ENCODE measurements around the gene RPUSD2. TPM values are rescaled to one million over a fixed set of nuclear protein-coding genes. Genes with fewer than 3 reads are reported as not detected.

RPUSD2 gene, protein sequence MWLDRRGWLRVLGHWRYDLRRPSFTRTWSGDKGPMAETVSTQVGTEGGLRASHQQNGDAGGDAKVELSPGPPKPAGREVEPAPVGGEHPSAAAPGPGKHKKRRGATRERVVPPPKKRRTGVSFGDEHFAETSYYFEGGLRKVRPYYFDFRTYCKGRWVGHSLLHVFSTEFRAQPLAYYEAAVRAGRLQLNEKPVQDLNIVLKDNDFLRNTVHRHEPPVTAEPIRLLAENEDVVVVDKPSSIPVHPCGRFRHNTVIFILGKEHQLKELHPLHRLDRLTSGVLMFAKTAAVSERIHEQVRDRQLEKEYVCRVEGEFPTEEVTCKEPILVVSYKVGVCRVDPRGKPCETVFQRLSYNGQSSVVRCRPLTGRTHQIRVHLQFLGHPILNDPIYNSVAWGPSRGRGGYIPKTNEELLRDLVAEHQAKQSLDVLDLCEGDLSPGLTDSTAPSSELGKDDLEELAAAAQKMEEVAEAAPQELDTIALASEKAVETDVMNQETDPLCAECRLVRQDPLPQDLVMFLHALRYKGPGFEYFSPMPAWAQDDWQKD
- total RNA-seq (10 to 100 TPM; 25.1 to 30.3 TPM), polyA plus RNA-seq (20.8 TPM)

GRCh38 chr15:40569129-40569953 is at the start of gene RPUSD2:
Gene RPUSD2, plus strand, starts transcription at chr15:40569299. Its CDS starts 39 bp downstream, at chr15:40569338.
- Histone ChIP-seq H3K4me1 (ENCODE audit: insufficient read depth, low read length) (peaks cover 24% of the 10 kb centered on the region), H3K27me3 (ENCODE audit: insufficient read depth, low read length, poor library complexity, severe bottlenecking) (no peaks in the 10 kb centered on the region), H3K4me3 (ENCODE audit: low read length) (peak within 1 kb of the TSS; percentile 97), H3K36me3 (ENCODE audit: insufficient read depth, low read length) (peaks cover 17% of the 10 kb centered on the region), H3K27ac (ENCODE audit: low read depth, low read length) (peak within 1 kb of the TSS; percentile 99), H3K9me3 (ENCODE audit: low read length) (no peaks in the 10 kb centered on the region)
- peak within 1 kb of the TSS; percentile 98 to 100 (median 99) for H3K27ac Mint-ChIP-seq
- peak; percentile 87 to 94 (median 88) for DNase-seq
- peaks cover 0 to 43% (median 5%) of the 10 kb centered on the region in 3 donors for H3K36me3 Mint-ChIP-seq
- H3K4me1 Mint-ChIP-seq, result peaks cover 35 to 66% (median 36%) of the 10 kb centered on the region in 3 donors
- peaks cover 0 to 5% of the 10 kb centered on the region in 2 donors for H3K27me3 Mint-ChIP-seq
- no peaks in the 10 kb centered on the region for H3K9me3 Mint-ChIP-seq
- CTCF ChIA-PET, result interaction anchor here (0.8 to 2.0 kb wide), 4 partner anchors 10 to 325 kb away, joined by 3 to 10 read pairs (median 4); partner anchors contain the start of gene VPS18
- POLR2A ChIA-PET, result interaction anchor here (1.2 to 1.6 kb wide), 4 partner anchors 21 to 325 kb away, joined by 3 to 15 read pairs (median 8); partner anchors contain the start of genes DNAJC17, RAD51 and VPS18
- peak within 1 kb of the TSS; percentile 94 to 98 (median 98) for H3K4me3 Mint-ChIP-seq

DNA sequence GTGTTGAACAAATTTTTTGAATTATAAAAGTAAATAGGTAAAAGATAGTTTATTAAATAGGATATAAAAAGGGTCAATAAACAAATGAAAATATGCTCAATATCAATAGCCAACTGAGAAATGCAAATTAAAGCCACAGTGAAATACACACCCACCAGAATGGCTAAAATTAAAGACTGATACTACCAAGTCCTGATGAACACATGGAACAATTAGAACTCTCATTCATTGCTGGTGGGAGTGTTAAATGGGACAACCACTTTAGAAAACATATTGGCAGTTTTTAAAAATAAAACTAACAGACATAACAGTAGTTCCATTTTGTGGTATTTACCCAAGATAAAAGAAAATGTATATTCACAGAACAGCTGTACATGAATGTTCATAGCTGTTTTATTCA is 45.5 kb upstream of the RPUSD2 start:
- ChIA-PET CTCF (no interaction called here), POLR2A (no interaction called here)
- H3K27me3 ChIP-seq (ENCODE audit: insufficient read depth, low read length, poor library complexity, severe bottlenecking), result no peaks in the 10 kb centered on the region
- no peaks in the 10 kb centered on the region for H3K9me3 ChIP-seq (ENCODE audit: low read length)
- H3K27ac ChIP-seq (ENCODE audit: low read depth, low read length), result no peak overlapping the region
- Mint-ChIP-seq H3K36me3 (peaks cover 0 to 6% (median 2%) of the 10 kb centered on the region in 3 donors), H3K9me3 (no peaks in the 10 kb centered on the region), H3K27ac (no peak overlapping the region), H3K27me3 (no peaks in the 10 kb centered on the region), H3K4me3 (no peak overlapping the region), H3K4me1 (peaks cover 0 to 6% (median 4%) of the 10 kb centered on the region in 3 donors)
- H3K36me3 ChIP-seq (ENCODE audit: insufficient read depth, low read length), result no peaks in the 10 kb centered on the region
- DNase-seq, result no peak
- H3K4me1 ChIP-seq (ENCODE audit: insufficient read depth, low read length), result no peaks in the 10 kb centered on the region
- no peak overlapping the region for H3K4me3 ChIP-seq (ENCODE audit: low read length)

DNA sequence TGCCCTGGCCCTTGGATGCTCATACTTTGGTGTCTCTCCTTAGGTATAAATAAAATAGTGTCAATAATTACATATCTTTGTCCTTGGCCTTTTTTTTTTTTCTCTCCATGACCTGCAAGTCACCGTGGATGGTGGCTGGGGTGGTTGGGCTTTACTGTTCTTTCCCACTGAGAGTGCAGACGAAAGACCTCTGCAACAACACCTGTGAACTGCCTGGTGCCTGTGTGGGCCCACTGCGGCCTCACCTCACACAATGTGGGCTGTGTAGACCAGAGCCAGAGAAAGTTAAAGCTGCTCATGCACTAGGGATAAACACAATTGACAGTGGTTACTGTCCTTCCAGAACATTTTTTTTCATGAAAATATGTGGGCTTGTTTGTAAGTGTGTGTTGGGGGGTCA is 43.2 kb upstream of the RPUSD2 start:
- ChIA-PET POLR2A (no interaction called here), CTCF (no interaction called here)
- H3K4me1 Mint-ChIP-seq, result no peaks in the 10 kb centered on the region
- H3K4me3 ChIP-seq (ENCODE audit: low read length), result no peak overlapping the region
- no peaks in the 10 kb centered on the region for H3K9me3 ChIP-seq (ENCODE audit: low read length)
- DNase-seq, result no peak
- peaks cover 0 to 6% (median 2%) of the 10 kb centered on the region in 3 donors for H3K36me3 Mint-ChIP-seq
- no peaks in the 10 kb centered on the region for H3K9me3 Mint-ChIP-seq
- H3K4me1 ChIP-seq (ENCODE audit: insufficient read depth, low read length), result no peaks in the 10 kb centered on the region
- H3K27me3 ChIP-seq (ENCODE audit: insufficient read depth, low read length, poor library complexity, severe bottlenecking), result no peaks in the 10 kb centered on the region
- no peaks in the 10 kb centered on the region for H3K36me3 ChIP-seq (ENCODE audit: insufficient read depth, low read length)
- H3K4me3 Mint-ChIP-seq, result no peak overlapping the region
- H3K27me3 Mint-ChIP-seq, result no peaks in the 10 kb centered on the region
- H3K27ac ChIP-seq (ENCODE audit: low read depth, low read length), result no peak overlapping the region
- H3K27ac Mint-ChIP-seq, result peak overlapping the region in 1 of 8 donors; percentile 87

GRCh38 chr15:40528801-40529200 is 40.3 kb upstream of the RPUSD2 start:
- ChIA-PET POLR2A (no interaction called here), CTCF (no interaction called here)
- Mint-ChIP-seq H3K36me3 (peaks cover 0 to 8% (median 4%) of the 10 kb centered on the region in 3 donors), H3K4me1 (no peaks in the 10 kb centered on the region), H3K27ac (no peak overlapping the region), H3K4me3 (no peak overlapping the region), H3K27me3 (no peaks in the 10 kb centered on the region), H3K9me3 (no peaks in the 10 kb centered on the region)
- no peaks in the 10 kb centered on the region for H3K9me3 ChIP-seq (ENCODE audit: low read length)
- no peaks in the 10 kb centered on the region for H3K27me3 ChIP-seq (ENCODE audit: insufficient read depth, low read length, poor library complexity, severe bottlenecking)
- H3K27ac ChIP-seq (ENCODE audit: low read depth, low read length), result no peak overlapping the region
- H3K36me3 ChIP-seq (ENCODE audit: insufficient read depth, low read length), result no peaks in the 10 kb centered on the region
- DNase-seq, result no peak
- no peak overlapping the region for H3K4me3 ChIP-seq (ENCODE audit: low read length)
- no peaks in the 10 kb centered on the region for H3K4me1 ChIP-seq (ENCODE audit: insufficient read depth, low read length)

DNA sequence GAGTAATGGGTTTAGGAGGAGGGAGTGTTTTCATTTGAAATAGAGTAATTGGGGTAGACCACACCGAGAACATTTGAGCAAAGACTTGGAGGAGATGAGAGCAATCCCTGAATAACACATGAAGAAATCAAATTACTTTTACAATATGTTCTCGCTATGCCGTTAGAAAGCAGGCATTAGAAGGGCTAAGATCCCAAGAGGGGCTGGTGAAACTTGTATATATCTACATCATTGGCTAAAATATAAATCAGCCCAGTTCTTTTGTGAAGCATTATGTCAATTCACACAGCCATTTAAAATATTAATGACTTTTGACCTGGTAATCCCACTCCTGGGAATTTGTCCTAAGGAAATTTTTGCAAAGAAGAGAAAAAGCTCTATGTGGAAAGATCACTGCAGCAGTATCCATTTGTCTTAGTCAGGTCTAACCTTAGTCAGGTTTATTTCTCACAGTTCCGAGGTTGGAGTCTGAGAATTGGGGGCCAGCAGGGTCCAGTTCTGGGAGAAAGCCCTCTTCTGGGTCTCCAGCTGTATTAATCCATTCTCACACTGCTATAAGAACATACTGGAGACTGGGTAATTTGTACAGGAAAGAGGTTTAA is 35.2 kb upstream of the RPUSD2 start:
- no peaks in the 10 kb centered on the region for H3K9me3 Mint-ChIP-seq
- no peak overlapping the region for H3K4me3 Mint-ChIP-seq
- H3K27ac Mint-ChIP-seq, result peak overlapping the region in 1 of 8 donors; percentile 90
- CTCF ChIA-PET, result no interaction called here
- H3K27me3 ChIP-seq (ENCODE audit: insufficient read depth, low read length, poor library complexity, severe bottlenecking), result no peaks in the 10 kb centered on the region
- DNase-seq, result no peak
- H3K9me3 ChIP-seq (ENCODE audit: low read length), result no peaks in the 10 kb centered on the region
- H3K36me3 ChIP-seq (ENCODE audit: insufficient read depth, low read length), result no peaks in the 10 kb centered on the region
- H3K4me3 ChIP-seq (ENCODE audit: low read length), result no peak overlapping the region
- POLR2A ChIA-PET, result no interaction called here
- no peaks in the 10 kb centered on the region for H3K4me1 ChIP-seq (ENCODE audit: insufficient read depth, low read length)
- H3K36me3 Mint-ChIP-seq, result peaks cover 0 to 20% (median 7%) of the 10 kb centered on the region in 3 donors
- H3K27me3 Mint-ChIP-seq, result no peaks in the 10 kb centered on the region
- no peak overlapping the region for H3K27ac ChIP-seq (ENCODE audit: low read depth, low read length)
- H3K4me1 Mint-ChIP-seq, result no peaks in the 10 kb centered on the region

DNA sequence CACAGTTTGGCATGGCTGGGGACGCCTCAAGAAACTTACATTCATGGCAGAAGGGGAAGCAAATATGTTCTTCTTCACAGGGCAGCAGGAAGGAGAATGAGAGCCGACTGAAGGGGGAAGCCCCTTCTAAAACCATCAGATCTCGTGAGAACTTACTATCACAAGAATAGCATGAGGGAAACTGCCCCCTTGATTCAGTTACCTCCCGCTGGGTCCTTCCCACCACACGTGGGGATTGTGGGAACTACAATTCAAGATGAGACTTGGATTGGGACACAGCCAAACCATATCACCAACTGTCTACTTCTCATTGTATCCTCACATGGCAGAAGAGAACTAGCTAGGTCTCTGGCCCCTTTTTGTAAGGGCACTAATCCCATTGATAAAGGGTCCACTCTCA is 34.7 kb upstream of the RPUSD2 start:
- Mint-ChIP-seq H3K4me3 (no peak overlapping the region), H3K9me3 (no peaks in the 10 kb centered on the region), H3K27me3 (no peaks in the 10 kb centered on the region), H3K4me1 (no peaks in the 10 kb centered on the region), H3K36me3 (peaks cover 0 to 25% (median 7%) of the 10 kb centered on the region in 3 donors), H3K27ac (peak overlapping the region in 1 of 8 donors; percentile 90)
- no peak for DNase-seq
- POLR2A ChIA-PET, result no interaction called here
- Histone ChIP-seq H3K36me3 (ENCODE audit: insufficient read depth, low read length) (no peaks in the 10 kb centered on the region), H3K27ac (ENCODE audit: low read depth, low read length) (no peak overlapping the region), H3K4me3 (ENCODE audit: low read length) (no peak overlapping the region), H3K4me1 (ENCODE audit: insufficient read depth, low read length) (no peaks in the 10 kb centered on the region), H3K9me3 (ENCODE audit: low read length) (no peaks in the 10 kb centered on the region), H3K27me3 (ENCODE audit: insufficient read depth, low read length, poor library complexity, severe bottlenecking) (no peaks in the 10 kb centered on the region)
- CTCF ChIA-PET, result no interaction called here

GRCh38 chr15:40536501-40536900 is 32.6 kb upstream of the RPUSD2 start:
- POLR2A ChIA-PET, result no interaction called here
- H3K4me3 Mint-ChIP-seq, result no peak overlapping the region

More at GRCh38 chr15:40536501-40536900, 32.6 kb upstream of the RPUSD2 start:
- peak overlapping the region in 1 of 8 donors; percentile 63 for H3K27ac Mint-ChIP-seq
- H3K27me3 ChIP-seq (ENCODE audit: insufficient read depth, low read length, poor library complexity, severe bottlenecking), result no peaks in the 10 kb centered on the region
- no peaks in the 10 kb centered on the region for H3K36me3 ChIP-seq (ENCODE audit: insufficient read depth, low read length)
- CTCF ChIA-PET, result interaction anchor here (1.0 kb wide), 1 partner anchor 17 kb away, joined by 3 read pairs; no protein-coding TSS in a partner anchor
- peaks cover 0 to 32% (median 11%) of the 10 kb centered on the region in 3 donors for H3K36me3 Mint-ChIP-seq
- no peaks in the 10 kb centered on the region for H3K9me3 Mint-ChIP-seq
- H3K4me1 ChIP-seq (ENCODE audit: insufficient read depth, low read length), result no peaks in the 10 kb centered on the region
- no peaks in the 10 kb centered on the region for H3K9me3 ChIP-seq (ENCODE audit: low read length)
- H3K4me3 ChIP-seq (ENCODE audit: low read length), result no peak overlapping the region
- no peak for DNase-seq
- H3K4me1 Mint-ChIP-seq, result no peaks in the 10 kb centered on the region
- H3K27me3 Mint-ChIP-seq, result no peaks in the 10 kb centered on the region
- H3K27ac ChIP-seq (ENCODE audit: low read depth, low read length), result no peak overlapping the region

All from CD8-positive, alpha-beta memory T cell (primary cell).